ENCODE results near the gene CDC37L1. TPM values are rescaled to one million over a fixed set of nuclear protein-coding genes. Genes with fewer than 3 reads are reported as not detected.

Gene CDC37L1
- total RNA-seq, 1 donor from 2014 or later = 10.7 TPM

DNA sequence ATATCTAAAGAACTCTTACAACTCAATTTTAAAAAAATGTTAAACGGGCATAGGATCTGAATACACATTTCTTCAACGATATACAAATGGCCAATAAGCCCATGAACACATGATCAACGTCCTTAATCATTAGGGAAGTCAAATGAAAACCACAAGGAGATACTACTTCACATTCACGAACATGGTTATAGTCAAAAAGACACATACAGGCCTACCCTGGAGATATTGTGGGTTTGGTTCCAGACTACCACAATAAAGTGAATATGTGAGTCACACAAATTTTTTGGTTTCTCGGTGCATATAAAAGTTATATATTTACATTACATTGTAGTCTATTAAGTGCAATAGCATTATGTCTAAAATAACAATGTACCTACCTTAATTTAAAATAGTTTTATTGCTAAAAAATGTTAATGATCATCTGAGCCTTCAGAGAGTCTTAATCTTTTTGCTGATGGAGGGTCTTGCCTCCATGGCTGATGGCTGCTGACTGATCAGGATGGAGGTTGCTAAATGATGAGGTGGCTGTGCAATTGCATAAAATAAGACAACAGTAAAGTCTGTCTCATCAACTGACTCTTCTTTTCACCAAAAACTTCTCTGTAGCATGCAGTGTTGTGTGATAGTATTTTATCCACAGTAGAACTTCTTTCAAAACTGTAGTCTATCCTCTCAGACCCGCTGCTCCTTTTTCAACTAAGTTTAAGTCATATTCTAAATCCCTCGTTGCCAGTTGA is 46.5 kb downstream of the CDC37L1 start:
- H3K4me3 Mint-ChIP-seq (ENCODE audit: unreplicated experiment) = no peak overlapping the region
- no peaks in the 10 kb centered on the region for H3K9me3 Mint-ChIP-seq (ENCODE audit: unreplicated experiment)
- H3K27ac Mint-ChIP-seq (ENCODE audit: unreplicated experiment) = no peak overlapping the region
- TF ChIP-seq, protein P1, sequence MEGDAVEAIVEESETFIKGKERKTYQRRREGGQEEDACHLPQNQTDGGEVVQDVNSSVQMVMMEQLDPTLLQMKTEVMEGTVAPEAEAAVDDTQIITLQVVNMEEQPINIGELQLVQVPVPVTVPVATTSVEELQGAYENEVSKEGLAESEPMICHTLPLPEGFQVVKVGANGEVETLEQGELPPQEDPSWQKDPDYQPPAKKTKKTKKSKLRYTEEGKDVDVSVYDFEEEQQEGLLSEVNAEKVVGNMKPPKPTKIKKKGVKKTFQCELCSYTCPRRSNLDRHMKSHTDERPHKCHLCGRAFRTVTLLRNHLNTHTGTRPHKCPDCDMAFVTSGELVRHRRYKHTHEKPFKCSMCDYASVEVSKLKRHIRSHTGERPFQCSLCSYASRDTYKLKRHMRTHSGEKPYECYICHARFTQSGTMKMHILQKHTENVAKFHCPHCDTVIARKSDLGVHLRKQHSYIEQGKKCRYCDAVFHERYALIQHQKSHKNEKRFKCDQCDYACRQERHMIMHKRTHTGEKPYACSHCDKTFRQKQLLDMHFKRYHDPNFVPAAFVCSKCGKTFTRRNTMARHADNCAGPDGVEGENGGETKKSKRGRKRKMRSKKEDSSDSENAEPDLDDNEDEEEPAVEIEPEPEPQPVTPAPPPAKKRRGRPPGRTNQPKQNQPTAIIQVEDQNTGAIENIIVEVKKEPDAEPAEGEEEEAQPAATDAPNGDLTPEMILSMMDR (IDR thresholded peaks at IDR 0.05; ENCODE audit: unreplicated experiment) = no peak
- no peaks in the 10 kb centered on the region for H3K27me3 Mint-ChIP-seq (ENCODE audit: unreplicated experiment)
- H3K36me3 Mint-ChIP-seq (ENCODE audit: low read depth, unreplicated experiment) = no peaks in the 10 kb centered on the region
- no peak for DNase-seq (ENCODE audit: low spot score)
- H3K4me1 Mint-ChIP-seq (ENCODE audit: unreplicated experiment) = no peaks in the 10 kb centered on the region

DNA sequence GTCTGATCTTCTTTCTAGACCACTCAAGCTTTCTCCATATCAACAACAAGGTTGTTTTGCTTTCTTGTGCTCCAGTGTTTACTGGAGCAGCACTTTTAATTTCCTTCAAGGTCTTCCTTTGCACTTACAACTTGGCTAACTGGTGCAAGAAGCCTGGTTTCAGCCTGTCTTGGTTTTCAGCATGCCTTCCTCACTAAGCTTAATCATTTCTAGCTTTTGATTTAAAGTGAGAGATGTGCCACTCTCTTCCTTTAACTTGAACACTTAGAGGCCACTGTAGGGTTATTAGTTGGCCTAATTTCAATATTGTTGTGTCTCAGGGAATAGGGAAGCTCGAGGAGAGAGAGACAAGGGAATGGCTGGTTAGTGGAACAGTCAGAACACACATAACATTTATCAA is 48.2 kb downstream of the CDC37L1 start:
- TF ChIP-seq, protein P1 (IDR thresholded peaks at IDR 0.05; ENCODE audit: unreplicated experiment) = no peak
- Mint-ChIP-seq H3K36me3 (ENCODE audit: low read depth, unreplicated experiment) (no peaks in the 10 kb centered on the region), H3K4me1 (ENCODE audit: unreplicated experiment) (no peaks in the 10 kb centered on the region)

DNA sequence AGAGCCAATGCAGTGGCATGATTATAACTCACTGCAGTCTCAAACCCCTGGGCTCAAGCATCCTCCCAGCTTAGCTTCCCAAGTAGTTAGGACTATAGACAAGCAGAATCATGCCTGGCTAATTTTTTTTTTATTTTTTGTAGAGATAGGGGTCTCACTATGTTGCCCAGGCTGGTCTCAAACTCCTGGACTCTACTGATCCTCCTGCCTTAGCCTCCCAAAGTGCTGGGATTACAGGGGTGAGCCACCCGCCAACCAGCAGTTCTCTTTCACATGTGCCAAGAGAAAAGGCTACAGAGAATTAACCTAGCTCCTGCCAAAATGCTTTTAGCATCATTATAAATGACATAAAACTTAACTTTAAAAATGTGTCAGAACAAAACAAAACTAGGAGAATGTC is 53.5 kb downstream of the CDC37L1 start:
- H3K9me3 Mint-ChIP-seq (ENCODE audit: unreplicated experiment) = no peaks in the 10 kb centered on the region
- TF ChIP-seq, protein P1 (IDR thresholded peaks at IDR 0.05; ENCODE audit: unreplicated experiment) = no peak
- no peak overlapping the region for H3K27ac Mint-ChIP-seq (ENCODE audit: unreplicated experiment)
- H3K36me3 Mint-ChIP-seq (ENCODE audit: low read depth, unreplicated experiment) = no peaks in the 10 kb centered on the region
- no peak for DNase-seq (ENCODE audit: low spot score)
- no peaks in the 10 kb centered on the region for H3K4me1 Mint-ChIP-seq (ENCODE audit: unreplicated experiment)
- no peaks in the 10 kb centered on the region for H3K27me3 Mint-ChIP-seq (ENCODE audit: unreplicated experiment)
- H3K4me3 Mint-ChIP-seq (ENCODE audit: unreplicated experiment) = no peak overlapping the region

More for the DNA sequence above, 48.2 kb downstream of the CDC37L1 start:
- no peaks in the 10 kb centered on the region for H3K27me3 Mint-ChIP-seq (ENCODE audit: unreplicated experiment)
- no peaks in the 10 kb centered on the region for H3K9me3 Mint-ChIP-seq (ENCODE audit: unreplicated experiment)
- DNase-seq (ENCODE audit: low spot score) = no peak
- no peak overlapping the region for H3K27ac Mint-ChIP-seq (ENCODE audit: unreplicated experiment)
- no peak overlapping the region for H3K4me3 Mint-ChIP-seq (ENCODE audit: unreplicated experiment)

DNA sequence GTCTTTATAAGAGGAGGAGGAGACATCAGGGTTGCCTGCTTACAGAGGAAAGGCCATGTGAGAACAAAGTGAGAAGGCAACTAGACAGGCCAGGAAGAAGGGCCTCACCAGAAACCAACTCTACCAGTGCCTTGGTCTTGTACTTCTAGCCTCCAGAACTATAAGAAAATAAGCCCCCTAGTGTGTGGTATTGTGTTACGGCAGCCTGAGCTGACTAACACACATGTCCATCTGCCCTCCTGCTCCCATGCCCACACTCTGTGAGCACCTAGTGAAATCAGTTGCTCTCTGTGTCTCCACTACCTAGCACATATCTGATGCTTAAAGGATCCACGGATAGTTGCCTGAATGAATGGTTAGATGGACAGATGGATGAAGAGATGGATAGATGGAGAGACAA is 54.8 kb downstream of the CDC37L1 start:
- Mint-ChIP-seq H3K9me3 (ENCODE audit: unreplicated experiment) (no peaks in the 10 kb centered on the region), H3K27ac (ENCODE audit: unreplicated experiment) (no peak overlapping the region)

More for the DNA sequence above, 54.8 kb downstream of the CDC37L1 start:
- H3K4me3 Mint-ChIP-seq (ENCODE audit: unreplicated experiment) = no peak overlapping the region
- peaks cover under 1% of the 10 kb centered on the region for H3K4me1 Mint-ChIP-seq (ENCODE audit: unreplicated experiment)
- H3K36me3 Mint-ChIP-seq (ENCODE audit: low read depth, unreplicated experiment) = no peaks in the 10 kb centered on the region
- no peaks in the 10 kb centered on the region for H3K27me3 Mint-ChIP-seq (ENCODE audit: unreplicated experiment)
- TF ChIP-seq, protein P1 (IDR thresholded peaks at IDR 0.05; ENCODE audit: unreplicated experiment) = no peak
- DNase-seq (ENCODE audit: low spot score) = no peak

Measured in endothelial cell (in vitro differentiated cells).